Naive thymus-derived CD4-positive, alpha-beta T cell (primary cell): ENCODE data around the gene COMT. TPM values are rescaled to one million over a fixed set of nuclear protein-coding genes. Genes with fewer than 3 reads are reported as not detected.

ENCODE experiments used
- ATAC-seq: fragments of 150-1000 bp; cut with Tn5 transposase; 2 replicates; pipeline ENCODE4 v1.10.0; 2021; ENCODE audit warnings: mild to moderate bottlenecking, moderate library complexity
- CTCF ChIA-PET: fragments of 350-600 bp; sonication (Branson Sonifier 250); formaldehyde crosslinking; loops from one replicate; lab custom pipeline; 2021; ENCODE audit warnings: antibody characterized with exemption; lab: Charles Lee
- POLR2A ChIA-PET: fragments of 350-600 bp; sonication (Branson Sonifier 250); formaldehyde crosslinking; loops from one replicate; lab custom pipeline; 2021; ENCODE audit warnings: antibody characterized with exemption, inconsistent platforms; lab: Charles Lee
- DNase-seq, 9 donors: peaks; one replicate each; pipeline versions ENCODE4 v3.0.0 to v3.0.0-alpha.2; 2020 to 2022; ENCODE audit warnings: mixed read lengths in 1 of 9
- H3K27ac ChIP-seq: one replicate; pipeline ENCODE4 v1.7.0; 2013; ENCODE audit warnings: mild to moderate bottlenecking, low read depth, low read length, moderate library complexity
- H3K27me3 ChIP-seq, 2 donors: one replicate each; pipeline ENCODE4 v1.7.0; 2013; ENCODE audit warnings: low read length in 2 of 2, mild to moderate bottlenecking in 2 of 2, moderate library complexity in 2 of 2; ENCODE audit not compliant: control insufficient read depth in 2 of 2, insufficient read depth in 2 of 2
- H3K36me3 ChIP-seq, 3 experiments: 1 replicate in 2 of 3; 2 replicates in 1 of 3; pipeline ENCODE4 v1.7.0; 2013; ENCODE audit warnings: low read length in 3 of 3, mild to moderate bottlenecking in 3 of 3, moderate library complexity in 1 of 3; ENCODE audit not compliant: insufficient read depth in 3 of 3, control insufficient read depth in 2 of 3
- H3K4me1 ChIP-seq, 2 donors: one replicate each; pipeline ENCODE4 v1.7.0; 2013; ENCODE audit warnings: low read length in 2 of 2, mild to moderate bottlenecking in 2 of 2, moderate library complexity in 1 of 2; ENCODE audit not compliant: control insufficient read depth in 2 of 2, insufficient read depth in 2 of 2
- H3K4me3 ChIP-seq: 2 replicates; pipeline ENCODE4 v1.7.0; 2013; ENCODE audit warnings: mild to moderate bottlenecking, low read length
- H3K9me3 ChIP-seq, 3 experiments: 1 replicate in 2 of 3; 2 replicates in 1 of 3; pipeline ENCODE4 v1.7.0; 2013; ENCODE audit warnings: low read length in 3 of 3; ENCODE audit not compliant: control insufficient read depth in 2 of 3
- H3K27ac Mint-ChIP-seq, 9 donors: one replicate each; pipeline ENCODE4 v1.8.0; 2020 to 2022; ENCODE audit warnings: mixed read lengths in 9 of 9, mild to moderate bottlenecking in 8 of 9, moderate library complexity in 5 of 9, inconsistent platforms in 2 of 9
- H3K27me3 Mint-ChIP-seq, 5 donors: one replicate each; pipeline ENCODE4 v1.8.0; 2021 to 2022; ENCODE audit warnings: mixed read lengths in 5 of 5, mild to moderate bottlenecking in 1 of 5
- H3K36me3 Mint-ChIP-seq, 5 donors: one replicate each; pipeline ENCODE4 v1.8.0; 2020 to 2022; ENCODE audit warnings: mixed read lengths in 5 of 5, mild to moderate bottlenecking in 3 of 5, inconsistent platforms in 1 of 5
- H3K4me1 Mint-ChIP-seq, 7 donors: one replicate each; pipeline ENCODE4 v1.8.0; 2020 to 2022; ENCODE audit warnings: mixed read lengths in 7 of 7, mild to moderate bottlenecking in 3 of 7, inconsistent platforms in 1 of 7
- H3K4me3 Mint-ChIP-seq, 10 donors: one replicate each; pipeline ENCODE4 v1.8.0; 2020 to 2022; ENCODE audit warnings: mild to moderate bottlenecking in 10 of 10, mixed read lengths in 10 of 10, moderate library complexity in 6 of 10, inconsistent platforms in 2 of 10
- H3K9me3 Mint-ChIP-seq, 11 donors: one replicate each; pipeline ENCODE4 v1.8.0; 2020 to 2022; ENCODE audit warnings: mixed read lengths in 11 of 11, mild to moderate bottlenecking in 4 of 11, inconsistent platforms in 1 of 11, moderate library complexity in 1 of 11
- intact Hi-C, 2 donors: fragments of 100-400 bp; cut with micrococcal nuclease; formaldehyde crosslinking; loops; one replicate each; pipeline ENCODE4 v1.15.1; 2023
- polyA plus RNA-seq, 2 donors: library from polyadenylated mRNA; unstranded; fragments of 300-500 nt; fragmentation: Illumina TruSeq; gene quantifications; one replicate each; pipeline ENCODE4 v1.2.3, GENCODE V29; 2021
- total RNA-seq, 6 experiments: library from RNA in 5 of 6; stranded (reverse) in 5 of 6; gene quantifications; 1 replicate in 5 of 6; 2 replicates in 1 of 6; pipeline ENCODE4 v1.2.3 and lab custom pipeline; 2021 to 2026

The COMT gene
- total and polyA plus RNA-seq, 7 experiments from 2014 or later = 30.0 to 105 (median 56.0) TPM

GRCh38 chr22:19997561-19998231 is 56.1 kb downstream of the COMT start:
- H3K4me3 Mint-ChIP-seq = no peak overlapping the region
- intact Hi-C loops = no loop called here
- no peak overlapping the region for H3K27ac Mint-ChIP-seq
- CTCF ChIA-PET = no interaction called here
- H3K9me3 ChIP-seq = no peaks in the 10 kb centered on the region
- ATAC-seq = no peak
- H3K9me3 Mint-ChIP-seq = peaks cover 0 to 10% (median 0%) of the 10 kb centered on the region in 11 donors
- peaks cover 0 to 4% (median 0%) of the 10 kb centered on the region in 7 donors for H3K4me1 Mint-ChIP-seq
- no peak overlapping the region for H3K4me3 ChIP-seq
- POLR2A ChIA-PET = no interaction called here
- peaks cover 0 to 4% (median 0%) of the 10 kb centered on the region in 5 donors for H3K36me3 Mint-ChIP-seq
- no peaks in the 10 kb centered on the region for H3K27me3 ChIP-seq
- no peak overlapping the region for H3K27ac ChIP-seq
- DNase-seq = no peak
- H3K4me1 ChIP-seq = no peaks in the 10 kb centered on the region
- peaks cover 0 to 11% (median 0%) of the 10 kb centered on the region in 5 donors for H3K27me3 Mint-ChIP-seq
- no peaks in the 10 kb centered on the region for H3K36me3 ChIP-seq

GRCh38 chr22:19998232-19998951 is 56.8 kb downstream of the COMT start:
- intact Hi-C loops = no loop called here
- no peak overlapping the region for H3K4me3 Mint-ChIP-seq
- peaks cover 0 to 18% (median 0%) of the 10 kb centered on the region in 5 donors for H3K27me3 Mint-ChIP-seq
- Histone ChIP-seq H3K27ac (no peak overlapping the region), H3K9me3 (peaks cover 0 to 5% (median 0%) of the 10 kb centered on the region in 3 experiments), H3K4me3 (no peak overlapping the region), H3K27me3 (no peaks in the 10 kb centered on the region), H3K4me1 (no peaks in the 10 kb centered on the region), H3K36me3 (no peaks in the 10 kb centered on the region)
- DNase-seq = no peak
- CTCF ChIA-PET = no interaction called here
- no peak overlapping the region for H3K27ac Mint-ChIP-seq
- H3K9me3 Mint-ChIP-seq = peaks cover 0 to 17% (median 7%) of the 10 kb centered on the region in 11 donors
- peaks cover 0 to 4% (median 0%) of the 10 kb centered on the region in 7 donors for H3K4me1 Mint-ChIP-seq
- ATAC-seq = no peak
- POLR2A ChIA-PET = no interaction called here
- H3K36me3 Mint-ChIP-seq = peaks cover 3 to 7% (median 4%) of the 10 kb centered on the region in 5 donors

- Histone ChIP-seq H3K4me3 (no peak overlapping the region), H3K9me3 (peaks cover 0 to 10% (median 0%) of the 10 kb centered on the region in 3 experiments), H3K36me3 (no peaks in the 10 kb centered on the region), H3K27me3 (no peaks in the 10 kb centered on the region), H3K27ac (no peak overlapping the region), H3K4me1 (no peaks in the 10 kb centered on the region)
- Mint-ChIP-seq H3K4me3 (no peak overlapping the region), H3K36me3 (peaks cover 4 to 15% (median 8%) of the 10 kb centered on the region in 5 donors), H3K27ac (no peak overlapping the region), H3K9me3 (peaks cover 0 to 25% (median 11%) of the 10 kb centered on the region in 11 donors), H3K4me1 (peaks cover 0 to 2% (median 0%) of the 10 kb centered on the region in 7 donors), H3K27me3 (peaks cover 0 to 23% (median 0%) of the 10 kb centered on the region in 5 donors)
- DNase-seq (no peak), ATAC-seq (no peak)
- intact Hi-C loops = no loop called here
- ChIA-PET CTCF (no interaction called here), POLR2A (no interaction called here)
Observed at GRCh38 chr22:19998991-19999820, 57.6 kb downstream of the COMT start.

- H3K4me1 Mint-ChIP-seq = peaks cover 0 to 2% (median 0%) of the 10 kb centered on the region in 7 donors
- POLR2A ChIA-PET = no interaction called here
- no peak overlapping the region for H3K4me3 ChIP-seq
Observed at GRCh38 chr22:20000246-20001081, 58.9 kb downstream of the COMT start.

GRCh38 chr22:20001082-20001638 is 59.6 kb downstream of the COMT start:
- Mint-ChIP-seq H3K36me3 (peaks cover 4 to 25% (median 8%) of the 10 kb centered on the region in 5 donors), H3K9me3 (peaks cover 0 to 27% (median 12%) of the 10 kb centered on the region in 11 donors), H3K27ac (no peak overlapping the region), H3K27me3 (peaks cover 0 to 29% (median 0%) of the 10 kb centered on the region in 5 donors), H3K4me3 (no peak overlapping the region), H3K4me1 (peaks cover 0 to 2% (median 0%) of the 10 kb centered on the region in 7 donors)
- intact Hi-C loops = no loop called here
- ChIA-PET CTCF (no interaction called here), POLR2A (no interaction called here)
- Histone ChIP-seq H3K4me3 (no peak overlapping the region), H3K9me3 (peaks cover 0 to 12% (median 0%) of the 10 kb centered on the region in 3 experiments), H3K27ac (no peak overlapping the region), H3K36me3 (no peaks in the 10 kb centered on the region), H3K27me3 (no peaks in the 10 kb centered on the region), H3K4me1 (no peaks in the 10 kb centered on the region)
- DNase-seq (no peak), ATAC-seq (no peak)

More at GRCh38 chr22:20000246-20001081, 58.9 kb downstream of the COMT start:
- Mint-ChIP-seq H3K27ac (no peak overlapping the region), H3K4me3 (no peak overlapping the region), H3K27me3 (peaks cover 0 to 29% (median 0%) of the 10 kb centered on the region in 5 donors), H3K36me3 (peaks cover 4 to 25% (median 8%) of the 10 kb centered on the region in 5 donors), H3K9me3 (peaks cover 0 to 27% (median 12%) of the 10 kb centered on the region in 11 donors)
- ATAC-seq (no peak), DNase-seq (no peak)
- no peak overlapping the region for H3K27ac ChIP-seq
- H3K4me1 ChIP-seq = no peaks in the 10 kb centered on the region
- intact Hi-C loops = no loop called here
- H3K36me3 ChIP-seq = no peaks in the 10 kb centered on the region
- H3K27me3 ChIP-seq = no peaks in the 10 kb centered on the region
- CTCF ChIA-PET = no interaction called here
- peaks cover 0 to 12% (median 0%) of the 10 kb centered on the region in 3 experiments for H3K9me3 ChIP-seq
